Skin epidermis (tissue), 12 donors: ENCODE measurements around the gene PLEKHJ1.

Source experiments
- H3K27ac ChIP-seq, 21 experiments: fragments of 200-600 bp; sonication (generic) in 11 of 21; one replicate each; pipeline ENCODE4 v1.5.0; 2020; ENCODE audit warnings: mild to moderate bottlenecking in 3 of 21, inconsistent platforms in 2 of 21, moderate library complexity in 2 of 21
- H3K4me3 ChIP-seq, 7 experiments: fragments of 200-600 bp; sonication (generic) in 2 of 7; one replicate each; pipeline ENCODE4 v1.5.0; 2020; ENCODE audit warnings: inconsistent platforms in 2 of 7, mild to moderate bottlenecking in 2 of 7, moderate library complexity in 1 of 7

PLEKHJ1 gene, protein sequence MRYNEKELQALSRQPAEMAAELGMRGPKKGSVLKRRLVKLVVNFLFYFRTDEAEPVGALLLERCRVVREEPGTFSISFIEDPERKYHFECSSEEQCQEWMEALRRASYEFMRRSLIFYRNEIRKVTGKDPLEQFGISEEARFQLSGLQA

DNA sequence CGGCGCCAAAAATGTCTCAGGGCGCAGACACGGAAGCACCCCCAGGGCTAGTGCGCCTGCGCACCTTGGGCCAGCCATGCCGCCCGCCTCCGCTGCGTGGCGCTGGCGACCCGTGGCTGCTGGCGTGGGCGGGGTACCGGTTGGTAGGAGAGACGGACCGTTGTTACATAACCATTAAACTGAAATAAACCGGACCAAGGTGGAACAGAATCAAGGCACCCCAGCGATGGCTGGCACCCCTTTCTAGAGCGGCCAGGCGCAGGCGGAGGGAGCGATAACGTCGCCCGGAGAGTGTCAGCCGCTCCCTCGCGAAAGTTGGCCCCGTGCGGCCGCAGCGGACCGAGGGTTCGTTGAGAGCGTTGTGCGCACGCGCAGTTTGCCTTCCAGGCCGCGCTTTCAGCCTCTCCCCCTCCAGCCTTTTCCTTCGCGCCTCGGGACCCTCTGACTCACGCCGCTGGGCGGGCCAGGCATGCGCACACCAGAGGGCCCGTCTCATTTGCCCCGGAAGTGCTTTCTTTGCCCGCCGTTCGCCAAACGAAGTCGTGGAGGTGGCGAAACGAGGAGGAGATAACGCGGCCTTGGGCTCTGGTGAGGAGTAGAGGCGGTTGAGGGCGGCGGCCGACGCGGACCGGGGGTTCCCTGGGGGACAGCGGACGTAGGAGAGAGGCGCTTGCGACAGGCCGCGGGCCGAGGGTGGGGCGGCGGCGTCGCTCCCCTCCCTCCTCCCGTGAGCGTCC is at the start of gene PLEKHJ1, which contains the start of gene SF3A2:
TSS of gene PLEKHJ1 (minus strand) at position 16 of the 737 bp plus-strand sequence. CDS start 81 bp downstream, outside the sequence.
TSS of gene SF3A2 (plus strand) at position 511 of the 737 bp plus-strand sequence. CDS start 6,595 bp downstream, outside the sequence.
- H3K27ac ChIP-seq: peak within 1 kb of the TSS; percentile 90 to 99 (median 97)
- H3K4me3 ChIP-seq: peak within 1 kb of the TSS; percentile 78 to 98 (median 91)

DNA sequence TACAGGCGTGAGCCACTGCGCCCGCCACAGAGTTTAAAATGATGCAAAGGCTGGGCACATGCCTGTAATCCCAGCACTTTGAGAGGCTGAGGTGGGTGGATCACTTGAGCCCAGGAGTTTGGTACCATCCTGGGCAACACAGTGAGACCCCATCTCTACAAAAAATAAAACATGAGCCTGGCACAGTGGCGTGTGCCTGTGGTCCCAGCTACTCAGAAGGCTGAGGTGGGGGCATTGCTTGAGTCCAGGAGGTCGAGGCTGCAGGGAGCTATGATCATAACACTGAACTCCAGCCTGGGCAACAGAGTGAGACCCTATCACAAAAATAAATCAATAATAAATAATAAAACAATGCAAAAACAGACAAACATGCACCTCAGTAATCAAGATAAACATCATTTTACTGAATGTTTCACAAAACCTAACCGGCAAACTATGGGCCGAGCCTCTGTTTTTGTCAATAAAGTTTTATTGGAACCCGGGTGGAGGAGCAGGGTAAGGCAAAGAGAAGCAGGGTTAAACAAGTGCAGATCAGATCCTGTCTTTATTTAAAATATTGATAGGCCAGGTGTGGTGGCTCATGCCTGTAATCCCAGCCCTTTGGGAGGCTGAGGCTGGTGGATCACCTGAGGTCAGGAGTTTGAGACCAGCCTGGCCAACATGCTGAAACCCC is 47.8 kb upstream of the PLEKHJ1 start:
- no peak overlapping the region for H3K27ac ChIP-seq
- no peak overlapping the region for H3K4me3 ChIP-seq

DNA sequence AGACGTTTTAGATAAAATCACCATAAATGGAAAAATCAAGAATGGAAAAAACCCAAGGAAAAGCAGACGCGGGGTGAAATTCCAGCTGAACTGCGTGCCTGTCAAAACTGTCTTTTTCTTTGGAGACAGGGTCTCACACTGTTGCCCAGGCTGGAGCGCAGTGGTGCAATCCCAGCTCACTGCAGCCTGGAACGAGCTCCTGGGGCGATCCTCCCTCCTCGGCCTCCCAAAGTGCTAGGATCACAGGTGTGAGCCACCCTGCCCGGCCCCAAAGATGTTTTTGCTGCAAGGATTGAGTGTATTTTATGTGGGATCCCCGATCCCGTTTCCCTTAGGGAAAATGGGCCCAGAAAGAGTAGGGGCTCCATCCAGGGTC is 46.7 kb upstream of the PLEKHJ1 start:
- Histone ChIP-seq H3K27ac (peak overlapping the region in 4 of 21 experiments; percentile 42 to 72 (median 58)), H3K4me3 (peak overlapping the region in 1 of 7 experiments; percentile 11)

DNA sequence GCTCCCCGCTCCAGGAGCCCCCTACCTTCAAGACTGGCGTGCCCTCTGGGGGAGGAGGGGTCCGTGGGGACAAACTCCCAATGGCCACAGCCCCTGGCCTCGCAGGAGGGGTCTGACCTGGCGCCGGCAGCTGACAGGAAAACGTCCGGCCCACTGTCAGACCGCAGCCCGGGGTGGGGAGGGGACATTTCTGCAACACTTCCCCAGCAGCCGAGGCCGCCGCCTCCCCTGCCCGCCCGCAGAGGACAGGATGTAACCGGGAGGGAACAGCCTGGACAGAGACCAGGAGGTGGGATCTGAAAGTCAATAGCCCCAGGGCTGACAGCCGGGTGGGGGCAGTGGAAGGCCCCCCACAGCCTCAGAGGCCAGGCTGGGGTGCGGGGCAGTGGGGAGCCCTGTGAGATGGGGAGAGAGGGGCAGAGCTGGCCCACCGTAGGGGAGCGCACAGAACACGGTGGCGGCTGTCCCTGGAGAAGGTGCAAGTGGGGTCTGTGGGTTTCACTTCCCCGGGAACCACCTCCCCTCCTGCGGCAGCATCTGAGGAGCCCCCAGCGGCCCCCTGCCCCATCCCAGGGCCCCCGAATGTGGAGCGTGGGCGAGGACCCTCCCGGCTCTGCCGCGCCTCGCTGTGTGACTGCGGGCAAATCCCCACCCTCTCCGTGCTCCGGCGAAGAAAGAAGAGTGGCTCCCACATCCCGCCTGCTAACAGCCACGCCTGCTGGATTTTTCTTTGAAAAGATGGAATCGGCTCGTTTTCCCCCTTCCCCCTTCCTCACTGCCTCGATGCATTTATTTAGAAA is 46.1 kb upstream of the PLEKHJ1 start, which contains the start of gene PEAK3:
TSS of gene PEAK3 (minus strand) at position 114 of the 800 bp plus-strand sequence. CDS start 1,244 bp downstream, outside the sequence.
- peak within 1 kb of the TSS in 15 of 21 experiments; percentile 12 to 72 (median 50) for H3K27ac ChIP-seq

DNA sequence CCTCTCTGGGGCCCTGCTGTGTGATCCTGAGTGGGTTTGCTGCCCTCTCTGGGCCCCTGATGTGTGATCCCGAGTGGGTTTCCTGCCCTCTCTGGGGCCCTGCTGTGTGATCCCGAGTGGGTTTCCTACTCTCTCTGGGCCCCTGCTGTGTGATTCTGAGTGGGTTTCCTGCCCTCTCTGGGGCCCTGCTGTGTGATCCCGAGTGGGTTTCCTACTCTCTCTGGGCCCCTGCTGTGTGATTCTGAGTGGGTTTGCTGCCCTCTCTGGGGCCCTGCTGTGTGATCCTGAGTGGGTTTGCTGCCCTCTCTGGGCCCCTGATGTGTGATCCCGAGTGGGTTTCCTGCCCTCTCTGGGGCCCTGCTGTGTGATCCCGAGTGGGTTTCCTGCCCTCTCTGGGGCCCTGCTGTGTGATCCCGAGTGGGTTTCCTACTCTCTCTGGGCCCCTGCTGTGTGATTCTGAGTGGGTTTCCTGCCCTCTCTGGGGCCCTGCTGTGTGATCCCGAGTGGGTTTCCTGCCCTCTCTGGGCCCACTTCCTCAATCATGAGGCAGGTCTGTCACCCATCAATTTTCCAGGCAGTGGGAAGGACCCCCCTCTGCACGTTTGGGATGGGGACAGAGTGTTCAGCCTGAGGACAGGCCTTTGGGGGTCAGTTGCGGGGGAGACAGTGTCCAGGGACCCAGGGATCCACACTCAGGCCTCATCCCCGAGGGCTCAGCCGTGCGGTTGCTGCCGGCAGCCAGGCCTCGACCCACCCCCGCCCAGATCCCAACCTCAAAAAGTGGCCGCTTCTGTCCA is 45.3 kb upstream of the PLEKHJ1 start:
- Histone ChIP-seq H3K4me3 (peak overlapping the region in 4 of 7 experiments; percentile 11 to 32 (median 20)), H3K27ac (peak overlapping the region in 15 of 21 experiments; percentile 12 to 72 (median 50))

More for the DNA sequence above, 46.1 kb upstream of the PLEKHJ1 start, which contains the start of gene PEAK3:
- H3K4me3 ChIP-seq: peak within 1 kb of the TSS in 4 of 7 experiments; percentile 11 to 32 (median 20)

DNA sequence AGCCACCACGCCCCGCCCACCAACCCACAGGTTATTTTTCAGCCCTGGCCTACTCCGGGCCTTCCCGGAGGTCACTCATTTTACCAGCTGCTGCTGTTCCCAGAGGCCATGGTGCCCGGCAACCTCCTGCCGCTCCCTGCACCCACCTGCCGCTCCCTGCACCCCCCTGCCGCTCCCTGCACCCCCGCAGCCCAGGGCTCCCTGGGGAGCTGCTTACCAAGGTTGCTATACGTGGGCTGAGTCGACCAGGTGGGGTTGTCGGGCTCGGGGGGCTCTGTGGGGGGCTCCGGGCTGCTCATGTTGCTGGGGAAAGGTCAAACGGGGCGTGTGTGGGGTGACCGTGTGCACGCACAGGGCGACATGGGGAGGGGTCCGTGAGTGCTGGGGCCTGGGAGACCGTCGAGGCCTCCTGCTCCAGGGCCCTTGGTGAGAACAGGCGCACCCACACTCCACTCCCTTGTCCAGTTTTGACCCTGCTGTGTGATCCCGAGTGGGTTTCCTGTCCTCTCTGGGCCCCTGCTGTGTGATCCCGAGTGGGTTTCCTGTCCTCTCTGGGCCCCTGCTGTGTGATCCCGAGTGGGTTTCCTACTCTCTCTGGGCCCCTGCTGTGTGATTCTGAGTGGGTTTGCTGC is 44.6 kb upstream of the PLEKHJ1 start:
- Histone ChIP-seq H3K27ac (no peak overlapping the region), H3K4me3 (no peak overlapping the region)

DNA sequence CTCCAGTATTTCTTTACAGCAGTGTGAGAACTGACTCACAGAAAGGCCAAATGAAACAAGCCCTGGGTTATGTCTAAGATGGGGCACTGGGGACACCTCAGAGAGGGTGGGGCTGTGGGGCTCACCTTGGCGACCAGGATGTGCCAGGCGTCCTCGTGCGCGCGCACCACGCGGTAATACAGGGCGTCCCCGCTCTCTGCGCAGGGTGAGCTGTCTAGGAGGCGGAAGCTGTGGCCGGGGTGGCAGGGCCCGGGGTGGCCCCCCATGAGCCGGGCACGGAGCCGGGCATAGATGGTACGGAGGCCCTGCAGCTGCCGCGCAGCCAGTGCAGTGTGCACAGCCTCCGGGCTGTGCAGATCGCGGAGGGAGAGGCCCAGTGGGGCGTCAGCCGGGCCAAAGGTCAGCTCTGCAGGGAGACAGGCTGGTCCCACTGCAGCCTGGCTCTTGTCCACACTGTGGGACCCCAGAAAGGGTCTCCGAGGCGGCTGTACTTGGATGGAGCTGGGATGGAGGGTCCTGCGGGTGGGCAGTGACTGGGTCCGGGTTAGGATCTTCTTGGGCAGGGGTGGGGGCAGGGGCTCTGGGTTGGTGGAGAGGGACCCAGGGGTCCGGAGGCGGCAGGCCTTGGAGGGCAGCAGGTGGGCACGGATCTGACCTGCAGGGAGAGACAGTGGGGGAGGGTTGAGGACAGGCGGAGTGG is 42.5 kb upstream of the PLEKHJ1 start:
- H3K27ac ChIP-seq: no peak overlapping the region
- no peak overlapping the region for H3K4me3 ChIP-seq

DNA sequence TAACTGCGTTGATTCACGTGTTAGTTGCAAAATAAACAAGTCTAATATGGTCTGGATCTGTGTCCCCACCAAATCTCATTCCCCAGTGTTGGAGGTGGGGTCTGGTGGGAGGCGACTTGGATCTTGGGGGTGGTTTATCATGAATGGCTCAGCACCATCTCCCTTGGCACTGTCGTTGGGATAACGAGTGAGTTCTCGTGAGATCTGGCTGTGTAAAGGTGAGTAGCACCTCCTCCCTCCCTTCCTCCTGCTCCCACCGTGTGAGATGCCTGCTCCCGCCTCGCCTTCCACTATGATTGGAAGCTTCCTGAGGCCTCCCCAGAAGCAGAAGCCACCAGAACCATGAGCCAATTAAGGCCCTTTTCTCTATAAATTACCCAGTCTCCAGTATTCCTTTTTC is 41.0 kb upstream of the PLEKHJ1 start:
- Histone ChIP-seq H3K27ac (no peak overlapping the region), H3K4me3 (no peak overlapping the region)

DNA sequence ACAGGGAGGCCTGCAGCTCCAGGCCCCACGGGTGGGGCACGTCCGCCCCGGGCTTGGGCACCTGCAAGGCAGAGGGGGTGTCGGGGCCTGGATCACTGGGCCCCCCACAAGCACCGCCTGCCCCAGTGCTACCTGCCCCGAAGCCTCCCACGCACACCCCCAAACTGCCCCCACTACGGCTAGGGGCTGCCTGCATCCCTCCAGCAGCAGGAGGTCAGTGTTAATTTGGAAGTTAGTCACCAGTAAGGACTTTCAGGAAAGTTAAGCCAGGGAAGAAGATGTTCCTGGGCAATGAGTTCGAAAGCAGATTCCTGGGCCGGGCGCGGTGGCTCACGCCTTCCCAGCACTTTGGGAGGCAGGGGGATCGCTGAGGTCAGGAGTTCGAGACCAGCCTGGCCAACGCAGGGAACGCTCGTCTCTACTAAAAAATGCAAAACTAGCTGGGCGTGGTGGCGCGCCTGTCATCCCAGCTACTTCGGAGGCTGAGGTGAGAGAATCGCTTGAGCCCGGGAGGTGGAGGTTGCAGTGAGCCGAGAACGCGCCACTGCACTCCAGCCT is 40.4 kb upstream of the PLEKHJ1 start:
- H3K4me3 ChIP-seq: peak overlapping the region in 1 of 7 experiments; percentile 18
- peak overlapping the region in 4 of 21 experiments; percentile 16 to 46 (median 32) for H3K27ac ChIP-seq

DNA sequence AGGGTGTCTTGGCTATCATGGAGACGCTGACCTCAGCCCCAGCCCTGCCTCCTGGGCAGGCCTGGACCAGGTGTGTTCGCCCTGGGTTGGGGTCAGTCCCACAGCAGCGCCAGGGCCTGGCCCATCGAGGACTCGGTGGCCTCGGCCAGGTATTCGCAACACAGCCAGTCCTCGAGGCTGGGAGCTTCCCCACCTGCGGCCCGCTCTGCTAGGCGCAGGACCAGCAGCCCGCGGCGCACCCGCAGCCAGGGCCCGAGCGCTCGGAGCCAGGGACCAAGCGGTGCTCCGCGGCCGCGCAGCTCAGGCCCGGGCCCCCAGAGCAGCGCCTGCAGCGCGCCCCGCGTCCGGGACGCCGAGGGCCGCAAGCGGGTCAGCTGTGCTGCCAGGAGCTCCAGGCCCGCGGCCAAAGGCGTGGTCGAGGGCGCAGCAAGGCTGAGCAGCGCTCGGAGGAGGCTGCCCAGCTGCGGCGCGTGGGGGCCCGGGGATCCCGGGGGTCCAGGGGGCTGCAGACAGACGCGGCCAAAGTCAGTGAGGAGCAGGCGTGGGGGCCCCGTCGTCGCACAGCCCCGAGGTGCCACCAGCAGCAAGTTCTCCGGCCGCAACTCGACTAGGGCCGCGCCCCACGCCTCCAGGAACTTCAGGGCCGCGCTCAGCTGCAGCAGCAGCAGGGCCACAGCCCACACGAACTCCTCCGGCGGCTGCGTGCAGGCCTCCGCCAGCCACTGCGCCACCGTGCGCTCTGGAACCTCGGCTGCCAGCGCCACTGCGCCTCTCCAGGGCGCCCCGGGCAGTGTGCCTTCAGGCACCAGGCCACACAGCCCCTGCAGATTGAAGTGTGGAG is 39.7 kb upstream of the PLEKHJ1 start:
- Histone ChIP-seq H3K4me3 (peak overlapping the region in 1 of 7 experiments; percentile 18), H3K27ac (peak overlapping the region in 7 of 21 experiments; percentile 14 to 46 (median 26))

DNA sequence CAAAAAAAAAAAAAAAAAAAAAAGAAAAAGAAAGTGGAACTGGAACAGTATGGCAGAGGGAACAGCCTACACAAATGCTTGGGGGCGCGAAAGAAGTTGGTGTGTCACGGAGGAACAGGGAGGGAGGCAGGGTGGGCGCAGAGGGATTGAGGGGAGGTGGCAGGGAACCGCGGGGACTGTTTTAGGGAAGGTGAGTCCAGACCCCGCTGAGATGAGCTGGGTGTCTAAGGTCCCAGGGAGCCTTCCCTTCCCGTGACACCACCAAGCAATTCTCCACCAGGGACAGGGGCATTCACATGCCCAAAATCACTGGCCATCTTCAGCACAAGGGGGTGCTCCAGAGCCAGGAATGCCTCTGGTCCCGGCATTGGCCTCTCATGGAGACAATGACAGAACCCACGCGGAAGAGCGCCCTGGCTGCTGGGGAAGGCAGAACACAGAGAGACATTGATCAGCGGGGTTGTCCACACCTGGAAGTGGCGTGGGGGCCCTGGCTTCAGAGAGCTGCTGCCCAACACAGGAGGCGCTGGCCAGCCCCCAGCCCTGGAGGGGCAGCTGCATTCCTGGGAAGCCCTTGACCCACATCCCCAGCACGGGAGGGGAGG is 38.9 kb upstream of the PLEKHJ1 start:
- peak overlapping the region in 5 of 21 experiments; percentile 14 to 34 (median 23) for H3K27ac ChIP-seq

DNA sequence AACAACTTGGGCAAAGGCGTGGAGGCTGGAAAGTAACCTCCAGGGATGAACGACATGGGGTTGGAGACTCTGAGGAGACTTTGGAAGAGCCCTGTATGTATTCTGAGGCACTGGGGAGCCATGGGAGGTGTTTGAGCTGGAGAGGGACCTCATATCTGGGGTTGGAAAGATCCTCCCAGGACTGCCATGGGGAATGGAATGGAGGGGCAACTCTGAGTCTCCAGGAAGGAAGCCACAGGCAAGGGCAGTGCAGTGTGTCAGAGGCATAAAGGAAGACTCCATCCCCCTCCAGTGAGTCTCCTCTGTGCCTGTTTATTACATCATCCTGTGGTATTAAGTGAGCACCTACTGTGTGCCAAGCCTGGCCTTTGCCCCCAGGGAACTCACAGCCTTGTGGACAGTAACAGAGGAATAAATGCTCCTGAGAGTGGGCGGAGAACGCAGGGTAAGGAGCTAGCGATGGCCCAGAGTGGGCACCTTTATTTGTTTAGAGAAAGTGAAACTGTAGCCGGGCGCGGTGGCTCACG is 38.1 kb upstream of the PLEKHJ1 start:
- H3K4me3 ChIP-seq: peak overlapping the region in 1 of 7 experiments; percentile 91
- H3K27ac ChIP-seq: peak overlapping the region in 14 of 21 experiments; percentile 31 to 99 (median 64)

More for the DNA sequence above, 38.9 kb upstream of the PLEKHJ1 start:
- H3K4me3 ChIP-seq: no peak overlapping the region

DNA sequence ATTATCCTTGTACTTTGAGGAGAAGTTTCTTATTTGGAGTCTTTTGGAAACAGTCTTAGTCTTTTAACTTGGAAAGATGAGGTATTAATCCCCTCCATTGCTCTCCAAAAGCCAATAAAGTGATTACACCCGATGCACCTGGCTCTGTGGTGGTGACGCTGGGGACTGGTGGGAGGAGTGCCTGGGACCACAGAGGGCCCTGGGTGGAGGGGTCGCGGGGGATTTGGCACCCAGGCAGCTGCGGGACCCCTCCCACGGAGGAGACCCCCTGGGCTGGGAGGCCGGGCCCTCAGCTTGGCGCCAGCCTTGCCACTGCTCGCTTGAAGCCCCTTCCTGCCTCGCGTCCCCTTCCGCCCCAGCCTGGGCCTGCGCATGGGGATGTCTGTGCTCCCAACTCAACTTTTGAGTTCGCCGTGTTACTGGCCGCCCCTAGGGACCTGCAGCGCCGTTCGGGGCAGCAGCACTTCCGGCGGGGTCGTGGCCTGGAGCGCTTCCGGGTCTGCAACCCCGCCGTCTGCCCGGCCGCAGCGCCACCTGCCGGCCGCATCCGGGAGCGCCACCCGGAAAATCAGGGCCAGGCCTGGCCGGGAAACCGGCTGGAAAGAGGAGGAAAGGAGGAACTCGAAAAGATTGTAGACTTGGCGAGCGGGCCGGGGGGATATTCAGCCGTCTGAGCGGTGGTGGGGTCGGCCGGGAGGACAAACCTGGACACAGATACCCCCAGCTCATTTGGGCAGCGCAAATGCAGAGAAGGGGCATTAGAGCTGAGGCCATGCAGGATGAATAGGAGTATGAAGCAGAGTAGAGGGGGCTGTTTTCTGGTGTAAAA is 37.4 kb upstream of the PLEKHJ1 start:
- peak overlapping the region in 4 of 7 experiments; percentile 8 to 91 (median 14) for H3K4me3 ChIP-seq
- H3K27ac ChIP-seq: peak overlapping the region in 19 of 21 experiments; percentile 2 to 99 (median 55)

DNA sequence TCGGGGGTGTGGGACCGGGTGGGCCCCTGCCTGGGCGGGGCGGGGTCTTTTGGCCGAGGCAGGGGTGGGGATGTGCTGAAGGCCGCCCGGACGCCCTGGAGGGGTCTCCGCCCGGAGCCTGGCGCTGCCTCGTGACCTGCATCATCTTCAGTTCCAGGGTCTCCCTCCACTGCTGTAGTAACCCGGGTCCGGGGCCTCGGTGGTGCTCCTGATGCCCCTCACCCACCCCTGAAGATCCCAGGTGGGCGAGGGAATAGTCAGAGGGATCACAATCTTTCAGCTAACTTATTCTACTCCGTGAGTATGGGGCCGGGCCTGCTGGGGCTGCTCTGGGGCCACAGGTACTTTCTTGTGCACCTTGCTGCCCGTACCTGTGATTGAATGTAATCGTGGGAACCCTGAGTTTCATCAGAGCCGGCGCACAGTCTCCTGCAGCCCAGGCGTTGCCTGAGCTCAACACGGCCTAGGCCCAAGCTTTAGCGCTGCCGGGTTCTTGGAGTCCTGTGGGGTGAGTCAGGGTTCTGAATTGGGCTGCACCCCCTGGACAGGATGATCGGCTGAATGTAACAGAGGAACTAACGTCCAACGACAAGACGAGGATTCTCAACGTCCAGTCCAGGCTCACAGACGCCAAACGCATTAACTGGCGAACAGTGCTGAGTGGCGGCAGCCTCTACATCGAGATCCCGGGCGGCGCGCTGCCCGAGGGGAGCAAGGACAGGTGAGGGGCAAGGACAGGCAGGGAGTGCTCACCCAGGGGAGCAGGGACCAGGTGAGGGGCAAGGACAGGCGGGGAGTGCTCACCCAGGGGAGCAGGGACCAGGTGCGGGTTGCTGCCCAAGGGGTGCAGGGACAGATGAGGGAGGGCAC is 35.3 kb upstream of the PLEKHJ1 start:
- Histone ChIP-seq H3K27ac (peak overlapping the region; percentile 34 to 99 (median 98)), H3K4me3 (peak overlapping the region; percentile 72 to 100 (median 91))
